ENCODE measurements around the gene PTPRN2.

The PTPRN2 gene

DNA sequence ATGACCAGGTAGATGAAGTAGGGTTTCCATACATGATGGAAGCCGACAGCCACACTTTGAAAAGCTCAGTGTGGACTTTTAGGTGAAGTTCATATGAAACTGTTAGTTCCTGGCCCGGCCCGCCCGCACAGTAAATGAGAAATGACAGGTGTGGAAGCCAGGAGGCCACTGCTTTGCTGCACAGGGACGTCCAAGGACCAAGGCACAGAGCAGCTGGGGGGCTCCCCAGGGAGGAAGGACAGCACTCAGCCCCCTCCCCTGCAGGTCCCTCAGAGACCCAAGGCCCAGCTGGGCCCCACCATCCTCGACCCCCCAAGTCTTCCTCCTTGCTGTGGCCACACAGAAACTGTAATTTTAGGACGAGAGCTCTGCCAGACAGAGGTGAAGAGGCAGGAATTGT is 219.2 kb downstream of the PTPRN2 start:
- in situ Hi-C loops (cut with MboI; ENCODE audit: low sequenced_read_pairs, unreplicated experiment) = no loop called here
- no peak for DNase-seq (ENCODE audit: low spot score)
- TF ChIP-seq, protein P1, sequence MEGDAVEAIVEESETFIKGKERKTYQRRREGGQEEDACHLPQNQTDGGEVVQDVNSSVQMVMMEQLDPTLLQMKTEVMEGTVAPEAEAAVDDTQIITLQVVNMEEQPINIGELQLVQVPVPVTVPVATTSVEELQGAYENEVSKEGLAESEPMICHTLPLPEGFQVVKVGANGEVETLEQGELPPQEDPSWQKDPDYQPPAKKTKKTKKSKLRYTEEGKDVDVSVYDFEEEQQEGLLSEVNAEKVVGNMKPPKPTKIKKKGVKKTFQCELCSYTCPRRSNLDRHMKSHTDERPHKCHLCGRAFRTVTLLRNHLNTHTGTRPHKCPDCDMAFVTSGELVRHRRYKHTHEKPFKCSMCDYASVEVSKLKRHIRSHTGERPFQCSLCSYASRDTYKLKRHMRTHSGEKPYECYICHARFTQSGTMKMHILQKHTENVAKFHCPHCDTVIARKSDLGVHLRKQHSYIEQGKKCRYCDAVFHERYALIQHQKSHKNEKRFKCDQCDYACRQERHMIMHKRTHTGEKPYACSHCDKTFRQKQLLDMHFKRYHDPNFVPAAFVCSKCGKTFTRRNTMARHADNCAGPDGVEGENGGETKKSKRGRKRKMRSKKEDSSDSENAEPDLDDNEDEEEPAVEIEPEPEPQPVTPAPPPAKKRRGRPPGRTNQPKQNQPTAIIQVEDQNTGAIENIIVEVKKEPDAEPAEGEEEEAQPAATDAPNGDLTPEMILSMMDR (IDR thresholded peaks at IDR 0.05; ENCODE audit: borderline replicate concordance, control extremely low read depth, extremely low read depth, insufficient read depth, missing control alignments) = no peak

DNA sequence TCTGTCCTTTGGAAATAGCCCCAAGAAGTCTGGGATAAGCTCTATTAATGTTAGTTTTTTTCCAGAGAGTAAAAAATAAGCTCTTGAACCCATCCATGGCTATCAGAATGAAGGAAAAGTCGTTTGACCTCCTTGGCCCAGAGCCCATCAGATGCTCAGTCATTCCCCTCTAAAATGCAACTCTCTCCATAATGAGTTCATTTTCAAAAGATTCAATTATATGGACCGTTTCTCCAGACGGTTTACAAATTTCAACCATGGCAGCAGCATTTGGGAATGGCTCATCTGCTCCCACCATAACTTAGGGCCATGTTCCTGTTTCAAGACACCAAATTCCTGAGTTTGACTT is 220.0 kb downstream of the PTPRN2 start:
- in situ Hi-C loops (cut with MboI; ENCODE audit: low sequenced_read_pairs, unreplicated experiment) = no loop called here
- DNase-seq (ENCODE audit: low spot score) = no peak
- TF ChIP-seq, protein P1 (IDR thresholded peaks at IDR 0.05; ENCODE audit: borderline replicate concordance, control extremely low read depth, extremely low read depth, insufficient read depth, missing control alignments) = no peak

DNA sequence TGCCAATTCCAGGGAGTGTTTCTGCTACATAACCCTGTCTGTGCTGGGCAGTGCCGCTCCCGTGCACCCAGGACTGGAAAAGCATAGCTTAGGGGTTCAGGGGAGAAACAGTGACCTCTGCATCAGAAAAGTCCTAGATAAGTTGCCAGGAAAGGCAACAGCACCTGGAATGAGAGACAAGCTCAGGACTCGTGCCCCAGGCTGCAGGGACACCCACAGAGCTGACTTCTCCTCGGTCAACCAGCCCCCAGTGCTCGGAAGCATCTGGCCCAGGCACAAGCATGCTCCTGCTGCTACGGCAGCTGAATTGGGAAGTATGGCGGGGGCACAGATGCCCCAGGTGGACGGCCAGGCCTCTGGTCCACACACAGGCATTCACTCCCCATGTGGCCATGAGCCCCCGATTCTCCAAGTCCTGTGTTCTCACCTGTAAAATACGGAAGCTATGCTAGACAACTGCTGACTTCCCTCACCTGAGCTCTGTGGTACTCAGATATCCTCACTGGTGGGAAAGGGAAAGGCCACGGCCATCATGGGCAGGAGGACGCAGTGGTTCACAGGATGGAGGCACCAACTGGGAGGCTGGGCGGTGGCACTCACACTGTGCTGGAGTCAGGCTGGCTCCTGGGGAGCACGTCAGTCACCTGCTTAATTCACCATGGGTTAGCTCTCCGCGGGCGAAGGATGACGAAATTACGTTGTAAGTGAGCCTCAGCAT is 220.5 kb downstream of the PTPRN2 start:
- no peak for DNase-seq (ENCODE audit: low spot score)
- TF ChIP-seq, protein P1 (IDR thresholded peaks at IDR 0.05; ENCODE audit: borderline replicate concordance, control extremely low read depth, extremely low read depth, insufficient read depth, missing control alignments) = no peak
- in situ Hi-C loops (cut with MboI; ENCODE audit: low sequenced_read_pairs, unreplicated experiment) = no loop called here

DNA sequence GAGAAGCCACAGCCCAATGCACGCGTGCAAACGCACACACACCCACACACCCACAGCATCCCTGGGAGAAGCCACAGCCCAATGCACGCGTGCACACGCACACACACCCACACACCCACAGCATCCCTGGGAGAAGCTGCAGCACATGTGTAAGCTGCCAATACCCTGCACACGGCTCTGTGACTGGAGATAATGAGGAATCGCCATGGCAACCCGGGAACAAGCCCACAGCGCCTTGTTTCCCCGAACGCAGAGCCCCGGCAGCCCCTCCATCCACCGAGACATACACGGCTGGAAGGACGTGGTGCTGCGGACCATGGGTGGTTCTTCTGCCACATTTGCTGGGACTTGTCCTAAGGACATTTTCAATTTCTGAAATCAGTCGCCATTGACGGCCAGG is 221.3 kb downstream of the PTPRN2 start:
- no peak for DNase-seq (ENCODE audit: low spot score)
- in situ Hi-C loops (cut with MboI; ENCODE audit: low sequenced_read_pairs, unreplicated experiment) = no loop called here

DNA sequence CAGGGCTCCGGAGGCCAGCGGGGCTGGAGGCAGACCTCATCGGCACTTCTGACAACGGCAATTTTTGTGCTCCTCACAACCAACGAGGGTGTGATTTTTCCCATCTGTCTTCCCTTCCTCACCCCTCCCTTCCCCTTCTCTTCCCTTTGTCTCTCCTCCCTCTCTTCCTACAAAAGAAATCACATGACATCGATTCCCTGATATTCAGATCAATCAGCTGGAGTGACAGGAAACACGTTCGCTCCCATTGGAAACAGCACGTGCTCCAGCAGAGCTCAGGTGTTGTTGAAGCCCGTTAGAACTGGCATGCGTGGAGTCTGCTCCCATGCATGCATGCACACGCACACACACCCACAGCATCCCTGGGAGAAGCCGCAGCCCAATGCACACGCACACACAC is 222.4 kb downstream of the PTPRN2 start:
- in situ Hi-C loops (cut with MboI; ENCODE audit: low sequenced_read_pairs, unreplicated experiment) = no loop called here
- DNase-seq (ENCODE audit: low spot score) = no peak
- TF ChIP-seq, protein P1 (IDR thresholded peaks at IDR 0.05; ENCODE audit: borderline replicate concordance, control extremely low read depth, extremely low read depth, insufficient read depth, missing control alignments) = no peak

More for the DNA sequence above, 221.3 kb downstream of the PTPRN2 start:
- TF ChIP-seq, protein P1 (IDR thresholded peaks at IDR 0.05; ENCODE audit: borderline replicate concordance, control extremely low read depth, extremely low read depth, insufficient read depth, missing control alignments) = no peak

DNA sequence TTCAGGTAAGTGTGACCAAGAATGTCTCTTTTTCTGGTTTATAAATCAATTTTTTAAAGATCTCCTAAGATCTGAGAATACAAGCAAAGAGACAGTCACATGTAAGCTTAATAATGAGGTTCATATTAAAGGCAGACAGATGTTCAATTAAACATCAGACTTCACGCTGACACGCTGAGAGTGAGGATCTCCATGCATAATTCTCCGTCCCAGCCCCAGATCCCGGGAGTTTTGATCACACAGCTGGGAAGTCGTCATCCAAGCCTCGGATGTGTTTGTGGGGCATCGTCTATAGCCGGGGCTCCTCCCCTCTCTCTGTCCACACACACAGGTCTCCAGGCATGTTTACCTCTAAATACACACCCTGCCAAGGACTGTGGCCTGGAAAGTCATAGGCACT is 223.2 kb downstream of the PTPRN2 start:
- no peak for DNase-seq (ENCODE audit: low spot score)
- in situ Hi-C loops (cut with MboI; ENCODE audit: low sequenced_read_pairs, unreplicated experiment) = no loop called here
- TF ChIP-seq, protein P1 (IDR thresholded peaks at IDR 0.05; ENCODE audit: borderline replicate concordance, control extremely low read depth, extremely low read depth, insufficient read depth, missing control alignments) = no peak
